Activated CD8-positive, alpha-beta memory T cell treated with anti-CD3 and anti-CD28 coated beads, Interleukin-2, amount 50 U/mL, for 1 hour (primary cell): Measurements from ENCODE around the gene PET100.
"Not testable (repeated sequence)": the region's sequence is repeated elsewhere in the genome, so short reads cannot be mapped to it uniquely, and the experiment has no call there.

ENCODE experiments used
- DNase-seq: peaks from one replicate; pipeline ENCODE4 v3.0.0-alpha.2; 2020; ENCODE audit errors: extremely low read depth

PET100 gene

DNA sequence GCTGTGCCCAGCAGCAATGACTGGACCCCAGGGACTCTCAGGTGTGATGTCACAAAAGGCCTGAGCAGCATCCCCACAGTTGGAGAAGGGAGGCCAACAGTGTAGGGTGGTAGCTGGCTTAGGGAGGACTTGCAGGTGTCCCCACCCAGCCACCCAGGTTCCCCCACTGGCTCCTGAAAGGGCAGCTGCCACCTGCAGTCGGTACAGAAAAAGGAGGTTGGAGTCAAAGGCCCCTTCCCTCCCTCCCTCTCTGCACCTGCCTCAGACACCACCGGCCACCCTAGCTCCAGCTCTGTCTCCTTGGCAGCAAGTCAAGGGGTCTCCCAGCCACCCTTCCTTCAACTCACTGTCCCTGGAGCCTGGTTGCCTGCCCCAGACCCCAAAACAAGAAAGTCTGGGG is 4.1 kb downstream of the PET100 start, which contains the start of gene PCP2:
TSS of gene PCP2 (minus strand) at position 22 of the 400 bp plus-strand sequence. CDS start 262 bp downstream, outside the sequence.
- DNase-seq, result no peak

GRCh38 chr19:7635670-7636069 is 6.1 kb downstream of the PET100 start:
- DNase-seq, result no peak

GRCh38 chr19:7636317-7636690 is 6.7 kb downstream of the PET100 start:
- no peak for DNase-seq

DNA sequence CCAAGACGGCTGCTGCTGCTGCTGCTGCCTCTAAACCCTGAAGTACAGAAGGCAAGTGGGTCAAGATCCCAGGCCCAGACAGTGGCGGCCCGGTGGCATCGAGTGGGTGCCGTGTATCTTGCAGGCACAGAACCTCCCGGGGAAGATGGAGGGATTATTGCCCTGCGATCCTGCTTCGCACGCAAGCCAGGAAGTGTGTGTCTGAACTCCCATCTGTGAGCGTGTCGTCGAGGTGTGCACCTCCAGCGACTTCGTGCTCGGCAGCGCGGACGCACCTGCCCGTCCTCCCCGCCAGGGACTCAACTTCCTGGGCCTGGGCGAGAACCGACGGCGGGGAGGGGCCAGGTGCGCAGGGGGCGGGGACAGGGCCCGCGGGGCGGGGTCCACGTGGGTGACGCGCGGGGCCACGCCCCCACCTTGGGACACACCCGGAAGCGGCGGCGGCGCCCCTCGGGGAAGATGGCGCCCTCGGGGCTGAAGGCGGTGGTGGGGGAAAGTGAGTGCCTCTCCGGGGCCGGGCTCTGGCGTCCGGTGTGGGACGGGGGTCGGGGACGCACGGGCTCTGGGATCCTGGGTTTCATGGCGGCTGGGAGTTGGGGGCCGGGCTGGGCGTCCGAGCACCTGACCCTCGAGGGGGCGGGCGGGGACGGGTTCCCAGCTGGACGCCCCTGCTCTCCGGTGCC is 7.2 kb downstream of the PET100 start, which contains the start of gene STXBP2:
TSS of gene STXBP2 (plus strand) at position 420 of the 683 bp plus-strand sequence. CDS start at position 460, 40 bp downstream.
- DNase-seq, result peak; percentile 70

GRCh38 chr19:7637374-7638256 is 8.0 kb downstream of the PET100 start:
- DNase-seq, result no peak

DNA sequence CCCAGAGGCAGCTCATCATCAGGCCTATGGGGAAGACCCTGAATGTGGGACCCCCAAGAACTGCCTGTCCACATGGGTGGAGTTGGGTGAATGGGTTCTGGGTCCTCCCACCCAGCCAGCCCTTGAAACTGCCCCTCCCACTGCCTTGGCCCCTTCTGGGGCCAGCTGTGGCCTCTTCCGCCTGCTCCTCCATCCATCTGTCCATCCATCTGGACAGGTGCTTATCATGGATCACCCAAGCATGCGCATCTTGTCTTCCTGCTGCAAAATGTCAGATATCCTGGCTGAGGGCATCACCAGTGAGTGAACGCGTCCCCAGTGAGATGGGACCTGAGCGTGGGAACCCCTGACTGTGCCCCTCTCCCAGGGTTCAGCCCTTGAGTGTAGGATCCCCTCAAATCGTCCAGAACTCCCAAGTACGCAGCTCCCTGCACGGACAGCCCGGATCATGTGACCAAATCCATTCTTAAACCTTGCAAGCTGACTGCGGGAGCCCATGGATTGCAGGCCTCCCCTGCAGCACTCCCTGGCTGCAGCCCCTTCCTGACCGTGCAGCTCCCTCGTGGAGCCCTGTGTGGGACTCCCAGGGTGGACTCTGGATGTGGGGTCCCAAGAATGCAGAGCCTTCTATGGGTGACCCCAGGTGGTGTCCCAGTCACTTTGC is 9.3 kb downstream of the PET100 start:
- DNase-seq, result no peak

GRCh38 chr19:7639863-7640348 is 10.3 kb downstream of the PET100 start:
- DNase-seq, result no peak

- no peak for DNase-seq
Observed at GRCh38 chr19:7640803-7641202, 11.2 kb downstream of the PET100 start.

DNA sequence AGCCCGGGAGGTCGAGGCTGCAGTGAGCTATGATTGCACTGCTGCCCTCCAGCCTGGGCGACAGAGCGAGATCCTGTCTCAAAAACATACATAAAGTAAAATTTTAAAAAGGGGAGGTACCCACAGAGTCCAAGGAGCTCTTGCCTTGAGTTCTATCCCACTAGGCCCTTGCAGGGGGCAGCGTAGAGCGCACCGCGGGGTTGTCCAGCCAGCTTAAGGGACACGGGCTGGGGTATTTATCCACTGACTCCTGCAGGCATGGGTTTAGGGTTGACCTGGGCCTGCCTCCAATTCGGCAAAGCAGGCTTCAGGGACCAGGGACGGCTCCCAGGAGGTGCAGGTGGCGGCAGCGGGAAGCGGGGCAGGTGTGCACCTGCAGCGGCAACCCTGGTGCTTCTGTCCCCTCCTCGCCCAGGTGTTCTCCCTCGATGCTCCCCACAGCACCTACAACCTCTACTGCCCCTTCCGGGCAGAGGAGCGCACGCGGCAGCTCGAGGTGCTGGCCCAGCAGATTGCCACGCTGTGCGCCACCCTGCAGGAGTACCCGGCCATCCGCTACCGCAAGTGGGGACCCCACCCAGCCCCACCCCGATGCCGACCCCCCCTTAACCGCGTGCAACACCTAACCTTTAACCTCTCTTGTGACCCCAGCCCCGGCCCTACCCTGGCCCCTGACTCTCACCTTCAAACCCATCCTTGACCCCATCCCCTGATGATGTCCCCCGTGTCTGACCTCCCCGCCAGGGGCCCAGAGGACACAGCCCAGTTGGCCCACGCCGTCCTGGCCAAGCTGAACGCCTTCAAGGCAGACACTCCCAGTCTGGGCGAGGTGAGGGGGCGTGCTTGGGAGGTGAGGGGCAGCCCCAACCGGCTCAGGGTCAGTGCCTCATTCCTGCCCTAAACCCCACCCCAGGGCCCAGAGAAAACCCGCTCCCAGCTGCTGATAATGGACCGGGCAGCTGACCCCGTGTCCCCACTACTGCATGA is 12.0 kb downstream of the PET100 start:
- no peak for DNase-seq

DNA sequence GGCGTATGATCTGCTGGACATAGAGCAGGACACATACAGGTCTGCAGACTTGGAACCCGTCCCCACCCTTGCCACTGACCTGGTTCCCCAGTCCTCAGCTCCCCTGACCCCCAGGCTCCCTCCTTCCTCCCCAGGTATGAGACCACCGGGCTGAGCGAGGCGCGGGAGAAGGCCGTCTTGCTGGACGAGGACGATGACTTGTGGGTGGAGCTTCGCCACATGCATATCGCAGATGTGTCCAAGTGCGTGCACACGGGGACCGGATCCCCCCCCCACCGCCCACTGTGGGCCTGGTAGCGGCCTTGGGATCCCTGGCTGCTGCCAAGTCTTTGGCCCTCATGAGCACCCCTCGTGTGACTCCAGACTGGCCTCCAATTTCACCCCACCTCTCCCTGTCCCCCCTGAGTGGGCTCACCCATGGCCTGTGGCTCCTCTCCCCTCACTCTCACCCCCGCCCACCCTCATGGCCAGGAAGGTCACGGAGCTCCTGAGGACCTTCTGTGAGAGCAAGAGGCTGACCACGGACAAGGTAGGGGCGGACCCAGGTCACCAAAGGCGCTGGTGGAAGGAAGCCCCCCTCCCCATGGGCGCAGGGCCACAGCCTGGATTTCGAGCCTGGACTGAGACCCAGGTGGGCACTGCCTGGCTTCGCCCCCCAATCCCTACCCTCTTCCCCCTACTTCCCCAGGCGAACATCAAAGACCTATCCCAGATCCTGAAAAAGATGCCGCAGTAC is 12.9 kb downstream of the PET100 start:
- no peak for DNase-seq

GRCh38 chr19:7643031-7643415 is 13.4 kb downstream of the PET100 start:
- no peak for DNase-seq

GRCh38 chr19:7643629-7644549 is 14.3 kb downstream of the PET100 start:
- not testable (repeated sequence) for DNase-seq

DNA sequence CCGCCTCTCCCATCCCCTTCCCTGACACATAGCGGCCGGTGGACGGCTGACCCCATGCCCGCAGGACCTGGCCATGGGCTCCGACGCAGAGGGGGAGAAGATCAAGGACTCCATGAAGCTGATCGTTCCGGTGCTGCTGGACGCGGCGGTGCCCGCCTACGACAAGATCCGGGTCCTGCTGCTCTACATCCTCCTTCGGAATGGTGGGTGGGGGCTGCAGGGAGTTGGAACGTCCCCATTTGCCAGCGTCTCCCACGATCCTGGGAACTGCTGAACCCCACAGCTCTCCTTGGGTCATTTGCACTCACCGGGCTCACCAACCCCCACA is 14.9 kb downstream of the PET100 start:
- no peak for DNase-seq

DNA sequence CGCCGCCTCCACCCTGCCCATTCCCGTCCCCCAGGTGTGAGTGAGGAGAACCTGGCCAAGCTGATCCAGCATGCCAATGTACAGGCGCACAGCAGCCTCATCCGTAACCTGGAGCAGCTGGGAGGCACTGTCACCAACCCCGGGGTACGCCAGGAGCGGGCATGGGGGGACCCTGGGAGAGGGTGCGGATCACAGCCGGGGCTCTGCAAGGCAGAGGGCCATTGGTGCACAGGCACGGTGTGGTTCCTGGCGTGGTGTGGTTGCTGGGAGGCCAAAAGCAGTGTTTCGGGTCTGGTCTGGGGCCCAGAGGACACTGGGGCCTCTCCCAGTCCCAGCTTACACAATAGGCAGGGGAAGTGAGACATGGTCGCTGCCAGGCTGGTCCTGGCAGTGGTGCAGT is 15.6 kb downstream of the PET100 start:
- no peak for DNase-seq

GRCh38 chr19:7645656-7646425 is 16.2 kb downstream of the PET100 start:
- no peak for DNase-seq

- DNase-seq, result no peak
Observed at GRCh38 chr19:7646426-7646700, 16.8 kb downstream of the PET100 start.

DNA sequence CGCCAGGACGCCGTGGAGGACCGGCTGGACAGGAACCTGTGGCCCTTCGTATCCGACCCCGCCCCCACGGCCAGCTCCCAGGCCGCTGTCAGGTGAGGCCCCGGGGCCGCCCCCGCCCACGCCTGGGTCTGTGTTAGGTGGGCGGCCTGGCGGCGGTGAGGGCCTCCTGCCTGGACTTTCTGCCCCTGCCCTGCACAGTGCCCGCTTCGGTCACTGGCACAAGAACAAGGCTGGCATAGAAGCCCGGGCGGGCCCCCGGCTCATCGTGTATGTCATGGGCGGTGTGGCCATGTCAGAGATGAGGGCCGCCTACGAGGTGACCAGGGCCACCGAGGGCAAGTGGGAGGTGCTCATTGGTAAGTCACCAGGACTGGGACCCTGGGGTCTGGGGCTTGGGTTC is 17.6 kb downstream of the PET100 start:
- no peak for DNase-seq

GRCh38 chr19:7648265-7649014 is 18.8 kb downstream of the PET100 start:
- no peak for DNase-seq
